DND-41 (cell line): ENCODE data around the gene THRSP.

Source experiments
- ATAC-seq: fragments of 200-7000 bp; cut with Tn5 transposase; 3 replicates; pipeline ENCODE4 v1.9.1; 2021; ENCODE audit warnings: low read depth; ENCODE audit not compliant: insufficient read depth
- DNase-seq: peaks from one replicate; pipeline ENCODE4 v3.0.0-alpha.2; 2020
- H2AFZ ChIP-seq: 2 replicates; pipeline ENCODE4 v1.6.0; 2012; ENCODE audit warnings: low read depth, low read length
- H3K27ac ChIP-seq: 2 replicates; pipeline ENCODE4 v1.5.1; 2012; ENCODE audit warnings: low read length, inconsistent platforms
- H3K27me3 ChIP-seq: fragments of 200-600 bp; sonication (generic); 2 replicates; pipeline ENCODE4 v1.6.0; 2012; ENCODE audit warnings: low read length, mild to moderate bottlenecking, inconsistent platforms; ENCODE audit not compliant: insufficient read depth, poor library complexity
- H3K36me3 ChIP-seq: 2 replicates; pipeline ENCODE4 v1.5.1; 2012; ENCODE audit warnings: low read length, inconsistent platforms; ENCODE audit not compliant: insufficient read depth
- H3K4me1 ChIP-seq: 2 replicates; pipeline ENCODE4 v1.5.1; 2012; ENCODE audit warnings: mild to moderate bottlenecking, low read length; ENCODE audit not compliant: insufficient read depth
- H3K4me2 ChIP-seq: 2 replicates; pipeline ENCODE4 v1.6.0; 2012; ENCODE audit warnings: mild to moderate bottlenecking, moderate library complexity, low read length, inconsistent platforms; ENCODE audit not compliant: insufficient read depth
- H3K4me3 ChIP-seq, 2 experiments: fragments of 200-600 bp in 1 of 2; shearing (Covaris generic) in 1 of 2; 2 replicates each; pipeline ENCODE4 v1.5.1; 2012 to 2016; ENCODE audit warnings: inconsistent platforms in 2 of 2, low read length in 2 of 2, mild to moderate bottlenecking in 2 of 2, low read depth in 1 of 2, moderate library complexity in 1 of 2
- H3K79me2 ChIP-seq: 2 replicates; pipeline ENCODE4 v1.6.0; 2012; ENCODE audit warnings: low read length, inconsistent platforms; ENCODE audit not compliant: insufficient read depth
- H3K9ac ChIP-seq: 2 replicates; pipeline ENCODE4 v1.6.0; 2012; ENCODE audit warnings: low read depth, mild to moderate bottlenecking, inconsistent platforms, low read length, moderate library complexity
- H3K9me3 ChIP-seq: 2 replicates; pipeline ENCODE4 v1.5.1; 2012; ENCODE audit warnings: low read length, moderate library complexity, mild to moderate bottlenecking, inconsistent platforms; ENCODE audit not compliant: insufficient read depth, severe bottlenecking
- H4K20me1 ChIP-seq: 2 replicates; pipeline ENCODE4 v1.6.0; 2012; ENCODE audit warnings: low read length; ENCODE audit not compliant: insufficient read depth
- EZH2 ChIP-seq: IDR thresholded peaks from 3 replicates; pipeline ENCODE4 v1.6.1; 2012; ENCODE audit warnings: borderline replicate concordance, low read depth, mild to moderate bottlenecking, moderate library complexity, low read length, inconsistent platforms; ENCODE audit not compliant: severe bottlenecking
- TF ChIP-seq, protein P1 (sequence below): IDR thresholded peaks from 2 replicates; pipeline ENCODE4 v1.5.1; 2012; ENCODE audit warnings: borderline replicate concordance, low read length, moderate library complexity, mild to moderate bottlenecking; ENCODE audit not compliant: poor library complexity, severe bottlenecking; ENCODE audit errors: extremely low read depth

THRSP gene

DNA sequence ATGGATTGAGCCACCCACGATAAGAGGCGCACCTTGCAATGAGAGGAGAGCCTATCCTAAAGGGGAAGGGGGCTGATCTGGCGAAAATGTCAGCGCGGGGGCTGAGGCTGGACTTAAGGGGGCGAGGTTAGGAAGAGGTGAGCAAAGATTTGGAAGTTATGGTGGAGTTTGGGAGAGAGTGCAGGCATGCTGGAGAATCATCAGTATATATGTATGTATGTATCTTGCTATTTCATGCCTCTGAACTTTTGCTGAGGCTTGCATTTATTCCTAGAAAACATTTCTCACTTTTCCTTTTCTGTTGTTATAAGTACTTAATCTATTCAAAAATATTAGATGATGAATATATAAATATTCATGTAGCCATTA lies 17.2 kb upstream of the THRSP start:
- no peak overlapping the region for H3K4me3 ChIP-seq
- H3K9me3 ChIP-seq: no peaks in the 10 kb centered on the region
- H3K4me2 ChIP-seq: peak overlapping the region; percentile 64
- DNase-seq: no peak
- peak overlapping the region; percentile 65 for H2AFZ ChIP-seq
- no peaks in the 10 kb centered on the region for H3K79me2 ChIP-seq
- H3K4me1 ChIP-seq: peaks cover 15% of the 10 kb centered on the region
- TF ChIP-seq, protein P1, sequence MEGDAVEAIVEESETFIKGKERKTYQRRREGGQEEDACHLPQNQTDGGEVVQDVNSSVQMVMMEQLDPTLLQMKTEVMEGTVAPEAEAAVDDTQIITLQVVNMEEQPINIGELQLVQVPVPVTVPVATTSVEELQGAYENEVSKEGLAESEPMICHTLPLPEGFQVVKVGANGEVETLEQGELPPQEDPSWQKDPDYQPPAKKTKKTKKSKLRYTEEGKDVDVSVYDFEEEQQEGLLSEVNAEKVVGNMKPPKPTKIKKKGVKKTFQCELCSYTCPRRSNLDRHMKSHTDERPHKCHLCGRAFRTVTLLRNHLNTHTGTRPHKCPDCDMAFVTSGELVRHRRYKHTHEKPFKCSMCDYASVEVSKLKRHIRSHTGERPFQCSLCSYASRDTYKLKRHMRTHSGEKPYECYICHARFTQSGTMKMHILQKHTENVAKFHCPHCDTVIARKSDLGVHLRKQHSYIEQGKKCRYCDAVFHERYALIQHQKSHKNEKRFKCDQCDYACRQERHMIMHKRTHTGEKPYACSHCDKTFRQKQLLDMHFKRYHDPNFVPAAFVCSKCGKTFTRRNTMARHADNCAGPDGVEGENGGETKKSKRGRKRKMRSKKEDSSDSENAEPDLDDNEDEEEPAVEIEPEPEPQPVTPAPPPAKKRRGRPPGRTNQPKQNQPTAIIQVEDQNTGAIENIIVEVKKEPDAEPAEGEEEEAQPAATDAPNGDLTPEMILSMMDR: no peak
- no peak for TF ChIP-seq EZH2
- H4K20me1 ChIP-seq: no peaks in the 10 kb centered on the region
- no peak overlapping the region for H3K27ac ChIP-seq
- H3K9ac ChIP-seq: peak overlapping the region; percentile 30
- no peaks in the 10 kb centered on the region for H3K27me3 ChIP-seq
- ATAC-seq: peak; percentile 18; the same call in 2 of the 3 replicates
- no peaks in the 10 kb centered on the region for H3K36me3 ChIP-seq

DNA sequence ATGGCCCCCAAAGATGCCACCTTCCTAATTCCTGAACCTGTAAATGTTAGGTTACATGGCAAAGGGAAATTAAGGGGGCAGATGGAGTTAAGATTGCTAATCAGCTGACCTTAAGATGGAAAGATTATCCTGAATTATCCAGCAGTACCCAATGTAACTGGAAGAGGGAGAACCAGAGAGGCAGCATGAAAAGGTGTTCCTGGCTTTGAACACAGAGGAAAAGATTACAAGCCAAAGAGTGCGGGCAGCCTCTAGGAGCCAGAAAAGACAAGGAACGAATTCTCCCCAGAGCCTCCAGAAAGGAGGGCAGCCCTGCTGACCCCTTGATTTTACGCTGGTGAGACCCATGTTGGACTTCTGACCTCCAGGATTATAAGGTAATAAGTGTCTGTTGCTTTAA lies 15.1 kb upstream of the THRSP start:
- ATAC-seq (no peak), DNase-seq (no peak)
- Histone ChIP-seq H3K27ac (no peak overlapping the region), H3K4me1 (peaks cover 15% of the 10 kb centered on the region), H3K36me3 (no peaks in the 10 kb centered on the region), H4K20me1 (no peaks in the 10 kb centered on the region), H3K4me3 (no peak overlapping the region), H3K79me2 (no peaks in the 10 kb centered on the region), H3K27me3 (no peaks in the 10 kb centered on the region), H3K9ac (no peak overlapping the region), H3K4me2 (no peak overlapping the region), H3K9me3 (no peaks in the 10 kb centered on the region), H2AFZ (no peak overlapping the region)
- TF ChIP-seq, protein P1: no peak
- no peak for TF ChIP-seq EZH2

DNA sequence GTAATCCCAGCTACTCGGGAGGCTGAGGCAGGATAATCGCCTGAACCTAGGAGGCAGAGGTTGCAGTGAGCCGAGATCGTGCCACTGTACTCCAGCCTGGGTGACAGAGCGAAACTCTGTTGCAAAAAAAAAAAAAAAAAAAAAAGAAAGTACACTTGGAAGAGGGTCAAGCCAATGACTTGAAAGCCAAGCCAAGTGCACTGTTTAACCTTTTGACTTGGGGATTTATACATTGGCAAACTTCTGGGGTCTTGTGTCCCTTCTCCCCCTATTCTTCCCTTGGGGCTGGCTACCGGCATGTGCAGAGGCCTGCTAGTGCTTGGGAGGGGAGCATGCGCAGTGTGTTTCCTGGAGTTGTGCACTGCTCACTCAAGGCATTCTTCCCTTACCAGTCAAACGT lies 14.3 kb upstream of the THRSP start:
- ATAC-seq (no peak), DNase-seq (no peak)
- no peaks in the 10 kb centered on the region for H3K9me3 ChIP-seq
- H3K4me3 ChIP-seq: no peak overlapping the region
- no peaks in the 10 kb centered on the region for H4K20me1 ChIP-seq
- H3K79me2 ChIP-seq: no peaks in the 10 kb centered on the region
- no peak for TF ChIP-seq EZH2
- TF ChIP-seq, protein P1: no peak
- H3K4me2 ChIP-seq: no peak overlapping the region
- peaks cover 15% of the 10 kb centered on the region for H3K4me1 ChIP-seq
- H3K9ac ChIP-seq: no peak overlapping the region
- H3K36me3 ChIP-seq: no peaks in the 10 kb centered on the region
- H3K27ac ChIP-seq: no peak overlapping the region
- H3K27me3 ChIP-seq: no peaks in the 10 kb centered on the region
- H2AFZ ChIP-seq: no peak overlapping the region

DNA sequence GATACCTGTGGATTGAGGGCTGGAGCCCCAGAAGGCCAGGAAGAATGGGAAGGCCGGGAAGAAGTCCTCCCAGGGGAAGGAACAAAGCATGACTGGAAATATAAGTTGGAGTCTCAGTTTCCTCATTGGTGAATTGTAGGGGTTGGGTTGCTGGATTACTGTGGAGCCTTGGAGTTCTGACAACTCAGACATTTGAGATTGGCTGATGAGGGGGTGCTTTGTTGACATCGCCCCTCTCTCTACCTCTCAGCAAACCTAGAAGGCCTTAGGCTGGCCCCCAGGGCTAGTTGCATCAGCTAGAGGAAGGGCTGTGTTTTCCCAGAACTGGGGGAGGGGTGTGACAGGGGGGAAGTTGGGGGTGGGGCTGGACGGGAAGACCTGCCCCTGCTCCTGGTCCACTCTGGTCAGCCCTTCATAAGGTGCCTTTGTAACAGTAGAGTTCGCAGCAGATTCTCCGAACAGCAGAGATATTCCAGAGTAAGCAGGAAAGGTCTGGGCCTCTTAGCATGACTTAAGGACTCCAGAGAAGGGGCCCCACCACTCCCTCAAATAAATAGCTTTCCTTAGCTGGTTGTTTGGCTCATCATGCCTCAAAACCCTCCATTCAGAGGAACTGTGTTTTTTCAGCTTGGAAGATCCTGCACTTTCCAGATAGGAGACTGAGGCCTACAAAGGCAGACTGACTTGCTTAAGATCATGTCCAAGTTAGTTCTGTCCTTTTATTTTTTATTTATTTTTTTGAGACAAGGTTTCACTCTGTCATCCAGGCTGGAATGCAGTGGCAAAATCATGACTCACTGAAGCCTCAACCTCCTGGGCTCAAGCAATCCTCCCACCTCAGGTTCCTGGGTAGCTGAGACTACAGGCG lies 12.5 kb upstream of the THRSP start:
- 0 out of 2 replicates have a peak overlapping the region, but pooled peaks have one; percentile 40 for H3K27ac ChIP-seq
- ATAC-seq (no peak), DNase-seq (no peak)
- TF ChIP-seq EZH2: no peak
- TF ChIP-seq, protein P1: no peak
- no peaks in the 10 kb centered on the region for H3K79me2 ChIP-seq
- H3K4me3 ChIP-seq: no peak overlapping the region
- no peak overlapping the region; the same call in 1 of the 2 replicates for H2AFZ ChIP-seq
- H3K4me2 ChIP-seq: no peak overlapping the region
- no peaks in the 10 kb centered on the region for H3K27me3 ChIP-seq
- no peaks in the 10 kb centered on the region for H4K20me1 ChIP-seq
- peaks cover 7% of the 10 kb centered on the region for H3K4me1 ChIP-seq
- H3K36me3 ChIP-seq: no peaks in the 10 kb centered on the region
- no peaks in the 10 kb centered on the region for H3K9me3 ChIP-seq
- no peak overlapping the region for H3K9ac ChIP-seq
